GM19043 (cell line): ENCODE results near the gene YPEL2.
"Not testable (repeated sequence)": the region's sequence is repeated elsewhere in the genome, so short reads cannot be mapped to it uniquely, and the experiment has no call there.

Experiments used
- ATAC-seq: cut with Tn5 transposase; IDR thresholded peaks from one replicate; pipeline ENCODE4 v1.9.1; 2021; ENCODE audit warnings: low read depth; ENCODE audit not compliant: unreplicated experiment

Gene YPEL2

GRCh38 chr17:59331129-59331928 lies at the start of gene YPEL2:
Gene YPEL2, plus strand, starts transcription at chr17:59331655. Its CDS starts 21,755 bp downstream, at chr17:59353410.
- peak; percentile 90 for ATAC-seq

- no peak for ATAC-seq
Observed at GRCh38 chr17:59284317-59284716, 47.1 kb upstream of the YPEL2 start.

GRCh38 chr17:59287452-59287851 lies 44.0 kb upstream of the YPEL2 start:
- ATAC-seq: no peak

GRCh38 chr17:59287891-59288290 lies 43.6 kb upstream of the YPEL2 start:
- ATAC-seq: no peak

GRCh38 chr17:59289981-59290301 lies 41.5 kb upstream of the YPEL2 start:
- no peak for ATAC-seq

GRCh38 chr17:59290302-59290998 lies 41.0 kb upstream of the YPEL2 start:
- ATAC-seq: not testable (repeated sequence)

GRCh38 chr17:59292174-59292523 lies 39.3 kb upstream of the YPEL2 start:
- no peak for ATAC-seq

GRCh38 chr17:59296190-59296589 lies 35.3 kb upstream of the YPEL2 start:
- ATAC-seq: no peak

GRCh38 chr17:59298521-59298920 lies 32.9 kb upstream of the YPEL2 start:
- ATAC-seq: no peak

- ATAC-seq: no peak
Observed at GRCh38 chr17:59299400-59300092, 31.9 kb upstream of the YPEL2 start.

- no peak for ATAC-seq
Observed at GRCh38 chr17:59300941-59301340, 30.5 kb upstream of the YPEL2 start.

- ATAC-seq: no peak
Observed at GRCh38 chr17:59304811-59305210, 26.6 kb upstream of the YPEL2 start.

- no peak for ATAC-seq
Observed at GRCh38 chr17:59310263-59310920, 21.1 kb upstream of the YPEL2 start.

GRCh38 chr17:59311051-59311468 lies 20.4 kb upstream of the YPEL2 start:
- peak; percentile 57 for ATAC-seq

GRCh38 chr17:59311521-59311920 lies 19.9 kb upstream of the YPEL2 start:
- not testable (repeated sequence) for ATAC-seq

GRCh38 chr17:59315866-59316265 lies 15.6 kb upstream of the YPEL2 start:
- ATAC-seq: no peak

- no peak for ATAC-seq
Observed at GRCh38 chr17:59327121-59327980, 4.1 kb upstream of the YPEL2 start.

GRCh38 chr17:59327981-59328290 lies 3.5 kb upstream of the YPEL2 start:
- ATAC-seq: no peak

GRCh38 chr17:59328601-59329000 lies 2.9 kb upstream of the YPEL2 start:
- ATAC-seq: no peak
